Measurements from ENCODE around the gene C11orf91. TPM values are rescaled to one million over a fixed set of nuclear protein-coding genes. Genes with fewer than 3 reads are reported as not detected.

Gene C11orf91
- total RNA-seq, 1 donor from 2014 or later: not detected

GRCh38 chr11:33654594-33654993 is 46.0 kb downstream of the C11orf91 start:
- Histone ChIP-seq H3K4me3 (no peak overlapping the region), H3K36me3 (no peaks in the 10 kb centered on the region), H3K4me1 (no peaks in the 10 kb centered on the region), H3K27ac (no peak overlapping the region), H3K27me3 (no peaks in the 10 kb centered on the region), H3K9me3 (no peaks in the 10 kb centered on the region)
- DNase-seq (ENCODE audit: extremely low spot score in 2 of 2): no peak
- intact Hi-C loops (cut with DNase I): no loop called here
- TF ChIP-seq POLR2AphosphoS5 (IDR thresholded peaks at IDR 0.05; ENCODE audit: insufficient read depth in 1 of 2, low read depth in 1 of 2) (no peak), CTCF (IDR thresholded peaks at IDR 0.05) (no peak), POLR2A (IDR thresholded peaks at IDR 0.05) (no peak)

- Histone ChIP-seq H3K9me3 (no peaks in the 10 kb centered on the region), H3K4me3 (no peak overlapping the region), H3K27me3 (no peaks in the 10 kb centered on the region), H3K4me1 (no peaks in the 10 kb centered on the region), H3K36me3 (no peaks in the 10 kb centered on the region), H3K27ac (no peak overlapping the region)
- intact Hi-C loops (cut with DNase I): no loop called here
- DNase-seq (ENCODE audit: extremely low spot score in 2 of 2): no peak
- TF ChIP-seq POLR2A (IDR thresholded peaks at IDR 0.05) (no peak), CTCF (IDR thresholded peaks at IDR 0.05) (no peak), POLR2AphosphoS5 (IDR thresholded peaks at IDR 0.05; ENCODE audit: insufficient read depth in 1 of 2, low read depth in 1 of 2) (no peak)
Measured at GRCh38 chr11:33652930-33653329, 47.7 kb downstream of the C11orf91 start.

- DNase-seq (ENCODE audit: extremely low spot score in 2 of 2): peak in 1 of 2 donors; percentile 37
- no peak overlapping the region for H3K4me3 ChIP-seq
- TF ChIP-seq CTCF (IDR thresholded peaks at IDR 0.05): no peak
- TF ChIP-seq POLR2A (IDR thresholded peaks at IDR 0.05): no peak
- TF ChIP-seq POLR2AphosphoS5 (IDR thresholded peaks at IDR 0.05; ENCODE audit: insufficient read depth in 1 of 2, low read depth in 1 of 2): no peak
- no peaks in the 10 kb centered on the region for H3K36me3 ChIP-seq
- H3K4me1 ChIP-seq: no peaks in the 10 kb centered on the region
- no peak overlapping the region for H3K27ac ChIP-seq
- H3K9me3 ChIP-seq: no peaks in the 10 kb centered on the region
- intact Hi-C loops (cut with DNase I): no loop called here
- no peaks in the 10 kb centered on the region for H3K27me3 ChIP-seq
Measured at GRCh38 chr11:33652431-33652830, 48.2 kb downstream of the C11orf91 start.

- Histone ChIP-seq H3K27ac (no peak overlapping the region), H3K27me3 (no peaks in the 10 kb centered on the region), H3K9me3 (no peaks in the 10 kb centered on the region), H3K4me3 (no peak overlapping the region), H3K36me3 (no peaks in the 10 kb centered on the region), H3K4me1 (no peaks in the 10 kb centered on the region)
- TF ChIP-seq POLR2AphosphoS5 (IDR thresholded peaks at IDR 0.05; ENCODE audit: insufficient read depth in 1 of 2, low read depth in 1 of 2): no peak
- DNase-seq (ENCODE audit: extremely low spot score in 2 of 2): no peak
- intact Hi-C loops (cut with DNase I): no loop called here
Measured at GRCh38 chr11:33651990-33652389, 48.6 kb downstream of the C11orf91 start.

- H3K9me3 ChIP-seq: no peaks in the 10 kb centered on the region
- no peak overlapping the region for H3K4me3 ChIP-seq
- no peak for TF ChIP-seq POLR2AphosphoS5 (IDR thresholded peaks at IDR 0.05; ENCODE audit: insufficient read depth in 1 of 2, low read depth in 1 of 2)
- TF ChIP-seq CTCF (IDR thresholded peaks at IDR 0.05): no peak
- no peak for TF ChIP-seq POLR2A (IDR thresholded peaks at IDR 0.05)
- no peak overlapping the region for H3K27ac ChIP-seq
- H3K27me3 ChIP-seq: no peaks in the 10 kb centered on the region
- no peaks in the 10 kb centered on the region for H3K4me1 ChIP-seq
- no peaks in the 10 kb centered on the region for H3K36me3 ChIP-seq
- no peak for DNase-seq (ENCODE audit: extremely low spot score in 2 of 2)
- intact Hi-C loops (cut with DNase I): no loop called here
Measured at GRCh38 chr11:33651555-33651954, 49.1 kb downstream of the C11orf91 start.

Measured in vagina (tissue), 2 donors.